GM21723 (cell line): ENCODE data around the gene INO80C.

ENCODE experiments used
- ATAC-seq: cut with Tn5 transposase; IDR thresholded peaks from one replicate; pipeline ENCODE4 v1.9.1; 2021; ENCODE audit warnings: mild to moderate bottlenecking, moderate library complexity; ENCODE audit not compliant: unreplicated experiment

Gene INO80C

DNA sequence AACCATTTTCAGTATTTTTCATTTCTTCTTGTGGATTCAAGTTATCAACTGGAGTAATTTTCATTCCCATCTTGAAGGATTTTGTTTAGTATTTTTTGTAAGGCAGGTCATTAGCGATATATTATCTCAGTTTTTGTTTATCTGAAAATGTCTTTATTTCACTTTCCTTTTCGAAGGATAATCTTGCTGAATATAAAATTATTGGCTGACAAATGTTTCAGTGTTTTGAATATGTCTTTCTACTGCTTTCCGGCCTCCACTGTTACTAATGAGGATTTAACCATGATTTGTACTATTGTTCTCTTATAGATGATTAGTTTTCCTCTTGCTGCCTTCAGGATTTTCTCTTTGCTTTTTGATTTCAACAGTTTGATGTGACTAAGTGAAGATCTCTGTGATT lies 62.4 kb downstream of the INO80C start:
- no peak for ATAC-seq

DNA sequence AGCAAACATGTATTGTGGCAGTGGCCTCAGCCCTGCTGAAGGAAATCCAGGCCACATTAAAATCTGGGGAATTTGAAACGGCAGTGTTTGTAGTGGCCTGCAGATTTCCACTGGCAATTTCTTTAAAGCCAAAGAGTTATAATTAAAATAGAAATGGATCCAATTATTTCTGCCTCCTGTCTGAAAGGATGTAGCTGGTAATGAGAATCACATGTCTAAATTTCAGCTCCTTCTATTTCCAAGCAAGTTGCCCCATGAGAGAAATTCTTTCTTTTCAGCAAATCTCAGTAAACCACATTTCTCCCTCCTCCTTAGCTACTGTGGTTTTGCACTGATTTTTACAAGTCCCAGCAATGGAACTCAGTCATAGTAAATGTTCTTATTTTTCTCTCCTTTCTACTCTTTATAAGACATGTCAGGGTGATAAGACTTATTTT lies 65.2 kb downstream of the INO80C start:
- ATAC-seq: no peak

DNA sequence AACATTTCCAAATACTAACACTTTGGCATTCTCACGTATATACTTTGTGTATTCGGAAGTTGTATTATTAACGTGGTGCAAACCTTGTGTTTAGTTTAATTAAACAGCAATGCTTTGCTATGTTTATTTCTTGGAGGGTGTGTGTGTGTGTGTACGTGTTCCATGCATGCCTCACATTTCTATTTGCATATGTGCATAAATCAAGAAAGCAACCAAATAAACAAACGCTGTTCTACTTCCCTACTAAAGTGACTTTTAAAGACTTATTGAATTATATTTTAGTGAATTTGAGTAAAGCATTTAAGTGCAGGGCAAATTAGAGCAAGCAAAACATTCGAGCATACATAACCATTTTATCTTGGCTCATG lies 66.4 kb downstream of the INO80C start:
- no peak for ATAC-seq

DNA sequence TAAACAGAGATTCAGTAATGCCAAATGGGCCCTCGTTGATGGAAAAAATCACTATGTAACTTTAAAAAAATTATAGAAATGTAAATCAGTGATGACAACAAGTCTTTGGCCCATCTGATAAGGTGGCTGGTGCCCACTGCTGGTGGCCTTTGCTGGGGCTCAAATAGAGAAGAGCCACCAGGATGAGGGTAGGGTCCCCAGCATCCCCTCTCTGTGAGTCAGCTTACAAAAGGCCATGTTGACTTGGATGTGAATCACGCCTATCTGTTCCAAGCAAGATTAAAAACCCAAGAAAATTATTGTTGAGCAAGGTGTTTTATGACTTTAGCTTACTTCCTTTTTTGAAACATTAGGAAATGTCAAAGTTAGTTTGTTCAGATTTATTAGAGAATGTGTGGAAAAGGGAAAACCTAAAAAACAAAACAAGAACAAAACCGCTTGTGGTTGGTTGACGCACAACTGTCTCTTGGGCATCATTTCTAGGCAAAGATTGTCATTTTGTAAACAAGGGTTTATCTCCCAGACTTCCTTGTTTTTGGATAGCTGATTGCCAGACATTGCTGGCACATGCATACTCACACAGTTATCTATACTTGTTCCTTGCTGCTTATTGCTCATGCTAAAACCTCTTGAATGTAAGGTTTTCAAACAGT lies 66.9 kb downstream of the INO80C start:
- ATAC-seq: no peak

DNA sequence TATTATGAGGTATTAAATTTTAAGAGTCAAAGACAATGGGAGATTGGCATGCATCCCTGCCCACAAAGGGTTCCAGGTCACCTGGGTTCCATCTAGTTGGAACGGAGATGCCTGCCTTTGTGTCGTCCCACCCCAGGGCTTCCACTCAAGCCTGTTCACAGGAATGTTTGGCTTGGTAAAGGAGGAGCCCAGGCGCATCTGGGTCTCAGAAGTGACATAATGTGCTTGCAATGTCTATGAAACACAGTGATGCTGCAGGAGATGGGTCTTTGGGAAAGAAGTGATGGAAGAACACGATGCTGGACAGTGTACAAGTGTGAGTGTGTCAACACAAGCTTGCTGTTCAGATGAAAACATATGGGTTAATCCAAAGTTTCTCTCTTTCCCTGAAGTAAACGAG lies 71.0 kb downstream of the INO80C start:
- ATAC-seq: no peak

- ATAC-seq: no peak
Observed at GRCh38 chr18:35424356-35424755, 73.4 kb downstream of the INO80C start.

DNA sequence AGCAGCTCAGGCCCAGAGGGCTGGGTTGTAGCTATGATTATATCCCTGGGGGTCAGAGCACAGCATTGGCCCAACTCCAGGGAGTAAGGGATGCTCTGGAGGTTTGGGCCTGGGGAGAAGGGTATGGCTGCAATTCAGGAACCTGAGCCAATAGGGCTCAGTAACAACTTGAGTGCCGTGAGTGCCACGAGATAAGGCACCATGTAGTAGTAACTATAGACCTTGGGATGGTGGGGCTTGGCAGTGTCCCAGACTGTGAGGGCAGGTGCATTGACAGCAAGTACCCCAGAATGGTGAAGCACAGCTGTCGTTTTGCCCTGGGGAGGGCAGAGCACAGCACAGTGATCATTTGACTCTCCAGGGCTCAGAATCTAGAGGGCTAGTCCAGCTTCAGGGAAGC lies 75.5 kb downstream of the INO80C start:
- no peak for ATAC-seq

DNA sequence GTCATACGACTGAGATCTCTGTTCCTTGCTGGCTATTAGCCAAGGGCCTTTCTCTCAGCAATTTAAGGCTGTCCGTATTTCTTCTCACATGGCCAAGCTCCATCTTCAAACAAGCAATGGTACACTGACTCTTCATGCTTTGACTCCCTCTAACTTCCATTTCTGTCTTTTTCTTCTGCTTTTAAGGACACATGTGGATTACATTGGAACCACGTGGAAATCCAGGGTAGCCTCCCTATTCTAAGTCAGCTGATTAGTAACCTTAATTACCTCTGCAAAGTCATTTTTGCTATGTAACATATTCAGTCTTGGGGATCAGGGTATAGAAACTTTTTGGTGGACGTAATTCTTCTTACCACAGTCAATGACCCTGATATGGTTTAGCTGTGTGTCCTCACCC lies 79.2 kb downstream of the INO80C start:
- no peak for ATAC-seq
